Body of pancreas (tissue), 4 donors: ENCODE measurements around the gene SDC3. TPM values are rescaled to one million over a fixed set of nuclear protein-coding genes. Genes with fewer than 3 reads are reported as not detected.
"Not testable (repeated sequence)": the region's sequence is repeated elsewhere in the genome, so short reads cannot be mapped to it uniquely, and the experiment has no call there.

Experiments used
- ATAC-seq: fragments of 150-250 bp; one replicate; pipeline ENCODE4 v1.9.1; 2016
- DNase-seq, 4 donors: peaks; one replicate each; pipeline ENCODE4 v3.0.0-alpha.2; 2019
- H3K27ac ChIP-seq, 4 donors: fragments of 200-600 bp; sonication (generic); 1 replicate in 3 of 4; 2 replicates in 1 of 4; pipeline versions ENCODE4 v1.5.1 to v1.6.1; 2016 to 2019; ENCODE audit warnings: mild to moderate bottlenecking in 1 of 4, mixed read lengths in 1 of 4, moderate library complexity in 1 of 4
- H3K27me3 ChIP-seq, 2 donors: fragments of 200-600 bp; sonication (generic); one replicate each; pipeline ENCODE4 v1.6.0; 2016; ENCODE audit warnings: mild to moderate bottlenecking in 1 of 2
- H3K36me3 ChIP-seq, 2 donors: fragments of 200-600 bp; sonication (generic); replicated peaks in 1 of 2; 2 replicates each; pipeline ENCODE4 v1.5.1; 2016; ENCODE audit warnings: low read depth in 2 of 2; ENCODE audit not compliant: insufficient read depth in 1 of 2
- H3K4me1 ChIP-seq: fragments of 200-600 bp; sonication (generic); one replicate; pipeline ENCODE4 v1.6.0; 2016
- H3K4me3 ChIP-seq, 2 donors: fragments of 200-600 bp; sonication (generic); 1 replicate in 1 of 2; 2 replicates in 1 of 2; pipeline ENCODE4 v1.5.1; 2016 to 2019
- H3K9me3 ChIP-seq, 3 donors: fragments of 200-600 bp; sonication (generic); 1 replicate in 2 of 3; 2 replicates in 1 of 3; pipeline ENCODE4 v1.5.1; 2016
- POLR2A ChIP-seq, 3 donors: fragments of 450-650 bp; IDR thresholded peaks; one replicate each; pipeline ENCODE4 v1.6.1; 2016; ENCODE audit warnings: antibody characterized with exemption in 3 of 3, mild to moderate bottlenecking in 2 of 3
- whole genome bisulfite sequencing, 2 donors: methylation state at CpG; one replicate each; pipeline ENCODE4 v1.1.5; 2017; 5-methylcytosine and 5-hydroxymethylcytosine counted together
- intact Hi-C: fragments of 100-400 bp; cut with DNase I; formaldehyde crosslinking; loops from one replicate; pipeline ENCODE4 v1.15.1; 2023
- total RNA-seq, 2 donors: library from RNA; depleted of rRNA; stranded (reverse); fragments of >200 nt; gene quantifications; one replicate each; pipeline ENCODE4 v1.1.0, GENCODE V29; 2016
- TF ChIP-seq, protein P1 (sequence below), 7 experiments: fragments of 450-650 bp in 4 of 7; fragments of 200-600 bp in 3 of 7; sonication (generic) in 3 of 7; IDR thresholded peaks; one replicate each; pipeline ENCODE4 v1.5.1; 2016 to 2019; ENCODE audit warnings: antibody characterized with exemption in 7 of 7

The SDC3 gene
- total RNA-seq, 2 donors from 2014 or later: 7.8 to 19.1 TPM

DNA sequence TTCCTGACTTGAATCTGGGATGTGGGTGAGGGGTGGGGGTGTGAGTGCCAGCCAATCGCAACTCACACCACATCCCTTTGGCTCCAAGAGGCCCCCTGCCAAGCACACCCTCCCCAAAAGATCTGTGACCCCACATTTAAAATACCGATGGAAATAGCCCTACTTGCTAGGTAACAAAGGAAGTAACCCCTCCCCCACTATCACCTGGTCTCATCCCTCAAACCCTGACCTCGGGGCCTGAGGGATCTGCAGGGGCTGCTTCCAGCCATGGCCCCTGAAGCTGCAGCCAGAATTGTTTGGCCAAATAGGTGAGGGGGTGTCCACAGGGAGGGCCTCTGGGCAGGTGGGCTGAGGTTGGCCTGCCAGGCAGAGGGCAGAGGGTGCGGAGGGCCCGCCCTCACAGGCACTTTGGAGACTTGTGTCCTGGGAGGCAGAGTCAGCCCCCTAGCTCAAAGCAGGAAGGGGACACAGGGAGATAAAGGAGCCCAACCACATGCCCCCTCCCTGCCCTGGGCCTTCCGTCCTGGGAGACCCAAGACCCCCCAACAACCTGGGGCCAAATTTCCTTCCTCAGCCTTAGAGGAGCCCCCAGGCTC lies 37.2 kb downstream of the SDC3 start:
- ATAC-seq (no peak), DNase-seq (no peak)
- WGBS, 2 donors: 67 to 84% methylated on average over 2 to 6 of the region's 6 CpGs
- no peak overlapping the region for H3K27ac ChIP-seq
- no peak overlapping the region for H3K4me3 ChIP-seq
- H3K27me3 ChIP-seq: no peaks in the 10 kb centered on the region
- H3K36me3 ChIP-seq: no peaks in the 10 kb centered on the region
- no peaks in the 10 kb centered on the region for H3K9me3 ChIP-seq
- no peaks in the 10 kb centered on the region for H3K4me1 ChIP-seq
- intact Hi-C loops: no loop called here
- TF ChIP-seq POLR2A (IDR thresholded peaks at IDR 0.05): no peak
- TF ChIP-seq, protein P1, sequence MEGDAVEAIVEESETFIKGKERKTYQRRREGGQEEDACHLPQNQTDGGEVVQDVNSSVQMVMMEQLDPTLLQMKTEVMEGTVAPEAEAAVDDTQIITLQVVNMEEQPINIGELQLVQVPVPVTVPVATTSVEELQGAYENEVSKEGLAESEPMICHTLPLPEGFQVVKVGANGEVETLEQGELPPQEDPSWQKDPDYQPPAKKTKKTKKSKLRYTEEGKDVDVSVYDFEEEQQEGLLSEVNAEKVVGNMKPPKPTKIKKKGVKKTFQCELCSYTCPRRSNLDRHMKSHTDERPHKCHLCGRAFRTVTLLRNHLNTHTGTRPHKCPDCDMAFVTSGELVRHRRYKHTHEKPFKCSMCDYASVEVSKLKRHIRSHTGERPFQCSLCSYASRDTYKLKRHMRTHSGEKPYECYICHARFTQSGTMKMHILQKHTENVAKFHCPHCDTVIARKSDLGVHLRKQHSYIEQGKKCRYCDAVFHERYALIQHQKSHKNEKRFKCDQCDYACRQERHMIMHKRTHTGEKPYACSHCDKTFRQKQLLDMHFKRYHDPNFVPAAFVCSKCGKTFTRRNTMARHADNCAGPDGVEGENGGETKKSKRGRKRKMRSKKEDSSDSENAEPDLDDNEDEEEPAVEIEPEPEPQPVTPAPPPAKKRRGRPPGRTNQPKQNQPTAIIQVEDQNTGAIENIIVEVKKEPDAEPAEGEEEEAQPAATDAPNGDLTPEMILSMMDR (IDR thresholded peaks at IDR 0.05): no peak

DNA sequence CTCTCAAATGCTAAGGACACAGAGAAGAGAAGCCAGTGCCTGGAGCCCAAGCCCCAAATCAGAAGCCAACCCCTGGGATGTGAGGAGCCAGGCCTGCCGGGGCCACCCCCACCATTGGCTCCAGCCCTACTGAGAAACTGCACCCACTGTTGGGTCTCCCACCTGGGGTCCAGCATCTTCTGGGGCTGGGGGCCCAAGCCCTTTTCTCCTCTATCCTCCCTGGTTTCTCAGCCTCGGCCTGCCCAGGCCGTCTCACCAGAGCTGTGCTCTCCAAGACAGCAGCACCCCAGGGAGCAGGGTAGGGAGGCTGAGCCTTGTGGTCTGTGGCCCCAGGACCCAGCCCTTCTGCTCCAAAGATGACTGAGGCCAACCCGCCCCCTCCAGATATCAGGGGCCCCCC lies 37.9 kb downstream of the SDC3 start:
- Histone ChIP-seq H3K9me3 (no peaks in the 10 kb centered on the region), H3K27ac (no peak overlapping the region), H3K36me3 (no peaks in the 10 kb centered on the region), H3K27me3 (no peaks in the 10 kb centered on the region), H3K4me1 (no peaks in the 10 kb centered on the region), H3K4me3 (no peak overlapping the region)
- DNase-seq (no peak), ATAC-seq (no peak)
- 73 to 88% methylated on average over 2 to 4 of the region's 4 CpGs for WGBS, 2 donors
- intact Hi-C loops: no loop called here
- TF ChIP-seq, protein P1 (IDR thresholded peaks at IDR 0.05): no peak
- TF ChIP-seq POLR2A (IDR thresholded peaks at IDR 0.05): no peak

DNA sequence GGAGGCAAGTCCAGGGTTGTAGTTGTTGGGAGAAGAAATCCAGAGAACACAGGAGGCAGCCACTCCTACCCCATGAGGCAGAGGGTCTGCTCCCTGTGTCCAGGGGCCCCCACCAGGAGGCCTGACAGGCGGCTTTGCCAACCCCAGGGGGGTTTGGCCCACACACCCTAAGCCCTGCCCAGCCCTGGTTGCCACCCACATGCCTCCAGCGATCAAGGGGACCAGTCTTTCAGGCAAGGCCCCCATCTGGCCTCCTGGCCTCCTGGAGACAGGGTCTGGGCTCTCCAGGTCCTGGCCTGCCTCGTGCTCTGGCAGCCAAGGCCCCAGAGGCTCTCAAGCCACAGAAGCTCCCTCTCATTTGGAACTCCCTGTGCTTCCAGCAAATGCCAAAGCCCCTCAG lies 38.5 kb downstream of the SDC3 start:
- Histone ChIP-seq H3K27me3 (no peaks in the 10 kb centered on the region), H3K4me3 (no peak overlapping the region), H3K9me3 (no peaks in the 10 kb centered on the region), H3K4me1 (no peaks in the 10 kb centered on the region), H3K36me3 (no peaks in the 10 kb centered on the region), H3K27ac (no peak overlapping the region)
- no peak for ATAC-seq
- DNase-seq: no peak
- intact Hi-C loops: no loop called here
- TF ChIP-seq POLR2A (IDR thresholded peaks at IDR 0.05): no peak
- TF ChIP-seq, protein P1 (IDR thresholded peaks at IDR 0.05): no peak
- 88% methylated on average over 3 of the region's 3 CpGs; no CpG with 5 or more reads in 1 of the 2 donors for WGBS, 2 donors

DNA sequence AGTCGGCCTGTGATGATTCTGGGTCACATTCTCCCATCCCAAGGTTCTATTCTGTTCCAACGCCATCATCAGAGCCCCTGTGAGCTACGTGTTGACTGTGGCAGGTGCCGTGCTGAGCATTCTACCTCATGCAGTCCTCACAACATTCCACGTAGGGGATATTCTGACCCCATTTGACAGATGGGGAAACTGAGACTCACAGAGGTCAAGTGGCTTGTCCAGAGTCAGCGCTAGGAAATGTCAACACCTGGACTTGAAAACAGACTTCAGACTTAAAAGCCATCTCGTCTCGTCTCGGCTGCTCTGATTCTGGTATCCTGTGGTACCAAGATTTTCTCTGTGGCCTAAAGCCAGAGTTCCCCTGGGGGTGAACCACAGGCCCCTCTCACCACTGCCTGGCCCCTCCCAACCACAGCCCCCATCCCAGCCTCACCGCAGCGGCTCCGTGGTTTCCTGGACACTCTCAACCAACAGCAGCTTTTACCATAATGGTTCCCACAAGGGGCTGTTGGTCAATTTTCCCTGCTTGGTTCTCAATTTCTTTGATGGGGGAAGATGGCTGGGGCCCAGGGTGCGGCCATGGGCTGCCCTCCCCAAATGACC lies 39.6 kb downstream of the SDC3 start:
- DNase-seq (no peak), ATAC-seq (no peak)
- no peaks in the 10 kb centered on the region for H3K9me3 ChIP-seq
- H3K4me1 ChIP-seq: no peaks in the 10 kb centered on the region
- no peak overlapping the region for H3K4me3 ChIP-seq
- WGBS, 2 donors: 82 to 86% methylated on average over 12 to 13 of the region's 13 CpGs
- H3K36me3 ChIP-seq: no peaks in the 10 kb centered on the region
- H3K27ac ChIP-seq: no peak overlapping the region
- TF ChIP-seq, protein P1 (IDR thresholded peaks at IDR 0.05): no peak
- TF ChIP-seq POLR2A (IDR thresholded peaks at IDR 0.05): no peak
- intact Hi-C loops: no loop called here
- H3K27me3 ChIP-seq: no peaks in the 10 kb centered on the region

DNA sequence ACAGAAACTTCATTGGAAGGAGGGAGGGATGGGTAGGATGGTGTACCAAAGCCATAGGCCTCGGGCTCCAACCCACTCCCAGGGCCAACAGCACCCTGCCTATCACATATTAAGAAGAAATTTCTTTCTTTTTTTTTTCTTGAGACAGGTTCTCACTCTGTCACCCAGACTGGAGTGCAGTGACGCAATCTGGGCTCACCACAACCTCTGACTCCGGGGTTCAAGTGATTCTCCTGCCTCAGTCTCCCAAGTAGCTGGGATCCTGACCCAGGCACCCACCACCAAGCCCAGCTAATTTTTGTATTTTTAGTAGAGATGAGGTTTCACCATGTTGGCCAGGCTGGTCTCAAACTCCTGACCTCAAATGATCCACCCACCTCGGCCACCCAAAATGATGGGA lies 40.5 kb downstream of the SDC3 start:
- H3K4me1 ChIP-seq, intact Hi-C loops, ATAC-seq, H3K27ac ChIP-seq, H3K4me3 ChIP-seq, DNase-seq, H3K36me3 ChIP-seq, H3K27me3 ChIP-seq, H3K9me3 ChIP-seq: not testable (repeated sequence)
- WGBS, 2 donors: 78 to 86% methylated on average over 4 of the region's 4 CpGs
